ENCODE data around the gene DNM1.

DNA sequence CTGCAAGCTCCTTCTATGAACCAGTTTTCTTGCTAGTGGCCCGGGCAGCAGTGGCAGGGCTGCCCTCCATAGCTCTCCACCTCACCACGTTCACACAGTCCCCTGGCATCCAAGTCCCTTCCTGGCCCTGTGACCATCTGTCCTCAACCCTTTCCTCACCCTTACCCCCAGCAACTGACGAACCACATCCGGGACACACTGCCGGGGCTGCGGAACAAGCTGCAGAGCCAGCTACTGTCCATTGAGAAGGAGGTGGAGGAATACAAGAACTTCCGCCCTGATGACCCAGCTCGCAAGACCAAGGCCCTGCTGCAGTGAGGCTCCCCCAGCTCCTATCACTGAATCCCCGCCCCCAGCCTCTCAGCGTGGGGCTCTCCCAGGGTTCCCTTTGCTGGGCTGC is 18.8 kb downstream of the DNM1 start:
- TF ChIP-seq POLR2AphosphoS5 (IDR thresholded peaks at IDR 0.05): no peak
- TF ChIP-seq, protein P1, sequence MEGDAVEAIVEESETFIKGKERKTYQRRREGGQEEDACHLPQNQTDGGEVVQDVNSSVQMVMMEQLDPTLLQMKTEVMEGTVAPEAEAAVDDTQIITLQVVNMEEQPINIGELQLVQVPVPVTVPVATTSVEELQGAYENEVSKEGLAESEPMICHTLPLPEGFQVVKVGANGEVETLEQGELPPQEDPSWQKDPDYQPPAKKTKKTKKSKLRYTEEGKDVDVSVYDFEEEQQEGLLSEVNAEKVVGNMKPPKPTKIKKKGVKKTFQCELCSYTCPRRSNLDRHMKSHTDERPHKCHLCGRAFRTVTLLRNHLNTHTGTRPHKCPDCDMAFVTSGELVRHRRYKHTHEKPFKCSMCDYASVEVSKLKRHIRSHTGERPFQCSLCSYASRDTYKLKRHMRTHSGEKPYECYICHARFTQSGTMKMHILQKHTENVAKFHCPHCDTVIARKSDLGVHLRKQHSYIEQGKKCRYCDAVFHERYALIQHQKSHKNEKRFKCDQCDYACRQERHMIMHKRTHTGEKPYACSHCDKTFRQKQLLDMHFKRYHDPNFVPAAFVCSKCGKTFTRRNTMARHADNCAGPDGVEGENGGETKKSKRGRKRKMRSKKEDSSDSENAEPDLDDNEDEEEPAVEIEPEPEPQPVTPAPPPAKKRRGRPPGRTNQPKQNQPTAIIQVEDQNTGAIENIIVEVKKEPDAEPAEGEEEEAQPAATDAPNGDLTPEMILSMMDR (IDR thresholded peaks at IDR 0.05): no peak
- TF ChIP-seq EP300 (IDR thresholded peaks at IDR 0.05): no peak
- no peak for TF ChIP-seq POLR2A (IDR thresholded peaks at IDR 0.05)
